Measurements from ENCODE around the gene PJA2.

The PJA2 gene

GRCh38 chr5:109318455-109319108, 91.2 kb downstream of the PJA2 start:
- Histone ChIP-seq H3F3A (ENCODE audit: control insufficient read depth, insufficient read depth) (no peaks in the 10 kb centered on the region), H3K27me3 (ENCODE audit: control insufficient read depth, low read length) (no peaks in the 10 kb centered on the region), H3K4me1 (ENCODE audit: control insufficient read depth, low read length) (no peaks in the 10 kb centered on the region), H3K36me3 (ENCODE audit: control insufficient read depth, low read length) (no peaks in the 10 kb centered on the region), H3K79me2 (ENCODE audit: control insufficient read depth, low read length) (no peaks in the 10 kb centered on the region), H3K9me3 (ENCODE audit: control insufficient read depth, insufficient read depth, low read length) (no peaks in the 10 kb centered on the region), H3K9me2 (replicated peaks; ENCODE audit: control insufficient read depth, low read length) (no peaks in the 10 kb centered on the region), H4K20me1 (ENCODE audit: control insufficient read depth, insufficient read depth, low read depth, low read length) (no peaks in the 10 kb centered on the region), H3K4me3 (ENCODE audit: low read length) (no peak overlapping the region), H3K4me2 (ENCODE audit: low read length) (no peak overlapping the region), H3K27ac (ENCODE audit: low read depth, low read length) (no peak overlapping the region)
- TF ChIP-seq EZH2phosphoT487 (IDR thresholded peaks at IDR 0.05; ENCODE audit: borderline replicate concordance, low read length) = no peak

GRCh38 chr5:109316634-109317033, 93.1 kb downstream of the PJA2 start:
- Histone ChIP-seq H3K36me3 (ENCODE audit: control insufficient read depth, low read length) (no peaks in the 10 kb centered on the region), H4K20me1 (ENCODE audit: control insufficient read depth, insufficient read depth, low read depth, low read length) (no peaks in the 10 kb centered on the region), H3K4me2 (ENCODE audit: low read length) (no peak overlapping the region), H3K79me2 (ENCODE audit: control insufficient read depth, low read length) (no peaks in the 10 kb centered on the region), H3K4me3 (ENCODE audit: low read length) (no peak overlapping the region), H3F3A (ENCODE audit: control insufficient read depth, insufficient read depth) (no peaks in the 10 kb centered on the region), H3K27ac (ENCODE audit: low read depth, low read length) (no peak overlapping the region), H3K27me3 (ENCODE audit: control insufficient read depth, low read length) (no peaks in the 10 kb centered on the region), H3K9me3 (ENCODE audit: control insufficient read depth, insufficient read depth, low read length) (no peaks in the 10 kb centered on the region), H3K9me2 (replicated peaks; ENCODE audit: control insufficient read depth, low read length) (no peaks in the 10 kb centered on the region), H3K4me1 (ENCODE audit: control insufficient read depth, low read length) (no peaks in the 10 kb centered on the region)
- TF ChIP-seq CTCF (IDR thresholded peaks at IDR 0.05; ENCODE audit: low read depth, low read length, poor library complexity, severe bottlenecking) (no peak), EZH2phosphoT487 (IDR thresholded peaks at IDR 0.05; ENCODE audit: borderline replicate concordance, low read length) (no peak)

GRCh38 chr5:109315245-109315644, 94.5 kb downstream of the PJA2 start:
- H3K4me3 ChIP-seq (ENCODE audit: low read length) = no peak overlapping the region
- H3K9me3 ChIP-seq (ENCODE audit: control insufficient read depth, insufficient read depth, low read length) = no peaks in the 10 kb centered on the region
- H3K9me2 ChIP-seq (replicated peaks; ENCODE audit: control insufficient read depth, low read length) = no peaks in the 10 kb centered on the region
- H3K4me1 ChIP-seq (ENCODE audit: control insufficient read depth, low read length) = no peaks in the 10 kb centered on the region
- TF ChIP-seq EZH2phosphoT487 (IDR thresholded peaks at IDR 0.05; ENCODE audit: borderline replicate concordance, low read length) = no peak
- no peak overlapping the region for H3K4me2 ChIP-seq (ENCODE audit: low read length)
- no peak overlapping the region for H3K27ac ChIP-seq (ENCODE audit: low read depth, low read length)
- H3K79me2 ChIP-seq (ENCODE audit: control insufficient read depth, low read length) = no peaks in the 10 kb centered on the region
- no peaks in the 10 kb centered on the region for H4K20me1 ChIP-seq (ENCODE audit: control insufficient read depth, insufficient read depth, low read depth, low read length)
- no peaks in the 10 kb centered on the region for H3K36me3 ChIP-seq (ENCODE audit: control insufficient read depth, low read length)
- H3F3A ChIP-seq (ENCODE audit: control insufficient read depth, insufficient read depth) = no peaks in the 10 kb centered on the region
- H3K27me3 ChIP-seq (ENCODE audit: control insufficient read depth, low read length) = no peaks in the 10 kb centered on the region

- Histone ChIP-seq H3K9me3 (ENCODE audit: control insufficient read depth, insufficient read depth, low read length) (no peaks in the 10 kb centered on the region), H3K27me3 (ENCODE audit: control insufficient read depth, low read length) (no peaks in the 10 kb centered on the region), H3K36me3 (ENCODE audit: control insufficient read depth, low read length) (no peaks in the 10 kb centered on the region), H3K27ac (ENCODE audit: low read depth, low read length) (no peak overlapping the region), H3K9me2 (replicated peaks; ENCODE audit: control insufficient read depth, low read length) (no peaks in the 10 kb centered on the region), H3K4me2 (ENCODE audit: low read length) (no peak overlapping the region), H3K4me1 (ENCODE audit: control insufficient read depth, low read length) (no peaks in the 10 kb centered on the region), H4K20me1 (ENCODE audit: control insufficient read depth, insufficient read depth, low read depth, low read length) (no peaks in the 10 kb centered on the region), H3K79me2 (ENCODE audit: control insufficient read depth, low read length) (no peaks in the 10 kb centered on the region), H3K4me3 (ENCODE audit: low read length) (no peak overlapping the region), H3F3A (ENCODE audit: control insufficient read depth, insufficient read depth) (no peaks in the 10 kb centered on the region)
- TF ChIP-seq CTCF (IDR thresholded peaks at IDR 0.05; ENCODE audit: low read depth, low read length, poor library complexity, severe bottlenecking) = no peak
- no peak for TF ChIP-seq EZH2phosphoT487 (IDR thresholded peaks at IDR 0.05; ENCODE audit: borderline replicate concordance, low read length)
These were observed 96.6 kb downstream of the PJA2 start for GRCh38 chr5:109313127-109313526.
